ENCODE data around the gene FTO. TPM values are rescaled to one million over a fixed set of nuclear protein-coding genes. Genes with fewer than 3 reads are reported as not detected.

Gene FTO
- total RNA-seq, 1 donor from 2014 or later, result 154 TPM

DNA sequence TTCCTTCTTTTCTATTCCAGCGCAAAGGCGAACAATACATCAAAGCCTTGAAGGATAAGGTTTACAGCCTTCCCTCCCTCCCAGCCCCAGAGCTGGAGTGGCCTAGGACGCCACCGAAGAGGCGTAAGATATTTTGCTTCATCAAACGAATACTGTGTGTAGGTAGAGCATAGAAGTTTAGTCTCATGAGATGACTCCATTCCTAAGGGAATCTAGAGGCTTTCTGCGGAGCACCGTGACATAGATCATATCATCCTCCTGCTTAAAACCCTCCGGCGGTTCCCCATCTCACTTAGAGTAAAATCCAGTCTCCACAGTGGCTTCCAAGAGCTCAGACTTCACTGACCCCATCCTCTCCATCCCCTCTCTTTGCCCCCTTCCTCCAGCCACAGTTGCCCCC, 390.7 kb downstream of the FTO start:
- no peak for DNase-seq

DNA sequence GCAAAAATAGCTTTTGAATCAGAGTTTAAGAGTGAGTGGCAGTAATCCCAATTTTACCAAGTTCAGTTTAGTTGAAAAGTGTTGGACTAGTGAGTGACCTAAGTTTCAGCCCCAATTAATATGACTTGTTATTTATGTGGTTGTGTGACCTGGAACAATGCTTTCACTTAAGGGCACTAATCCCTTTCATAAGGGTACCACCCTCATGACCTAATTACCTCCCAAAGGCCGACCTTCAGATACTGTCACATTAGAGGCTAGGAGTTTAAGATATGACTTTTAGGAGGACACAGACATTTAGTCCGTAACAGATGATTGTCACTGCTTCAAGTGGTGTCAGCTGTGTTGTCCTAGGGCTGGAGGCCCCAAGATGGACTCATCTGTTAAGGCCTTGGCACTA, 392.7 kb downstream of the FTO start:
- DNase-seq, result no peak

DNA sequence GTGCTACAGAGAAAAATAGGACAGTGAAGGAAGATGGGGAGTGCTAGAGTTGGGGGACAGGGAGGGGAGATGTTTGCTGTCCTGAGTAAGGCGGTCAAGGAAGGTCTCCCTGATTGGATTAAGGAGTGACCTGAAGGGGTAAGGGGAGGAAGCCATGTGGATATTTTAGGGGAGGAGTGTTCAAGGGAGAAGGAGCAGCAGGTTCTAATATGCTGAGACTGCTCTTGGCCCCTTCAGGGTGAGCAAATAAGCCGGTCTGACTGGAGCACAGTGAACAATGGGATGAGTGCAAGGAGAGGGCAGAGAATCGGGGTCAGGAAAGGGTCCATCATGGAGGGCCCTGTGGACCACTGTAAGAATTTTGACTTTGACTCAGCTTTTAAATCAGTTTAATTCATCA, 393.8 kb downstream of the FTO start:
- no peak for DNase-seq

DNA sequence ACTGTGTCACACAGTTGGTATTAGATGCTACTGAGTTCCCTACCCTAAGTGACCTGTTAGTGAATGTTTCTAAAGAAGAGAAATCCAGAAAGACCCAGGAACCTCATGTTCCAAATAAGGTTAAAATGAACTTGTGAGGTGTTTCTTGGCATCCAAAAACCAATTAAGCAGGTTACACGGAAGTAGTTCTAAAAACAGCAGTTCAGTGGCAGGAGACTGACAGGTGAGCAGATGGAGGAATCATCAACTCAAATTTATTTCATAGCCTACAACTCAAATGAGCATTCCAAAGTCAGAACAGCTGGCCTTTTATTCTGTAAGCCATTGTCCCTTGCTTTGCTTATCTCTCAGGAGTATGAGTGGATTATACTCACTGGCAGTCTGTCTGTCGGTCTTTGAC, 394.3 kb downstream of the FTO start:
- no peak for DNase-seq

DNA sequence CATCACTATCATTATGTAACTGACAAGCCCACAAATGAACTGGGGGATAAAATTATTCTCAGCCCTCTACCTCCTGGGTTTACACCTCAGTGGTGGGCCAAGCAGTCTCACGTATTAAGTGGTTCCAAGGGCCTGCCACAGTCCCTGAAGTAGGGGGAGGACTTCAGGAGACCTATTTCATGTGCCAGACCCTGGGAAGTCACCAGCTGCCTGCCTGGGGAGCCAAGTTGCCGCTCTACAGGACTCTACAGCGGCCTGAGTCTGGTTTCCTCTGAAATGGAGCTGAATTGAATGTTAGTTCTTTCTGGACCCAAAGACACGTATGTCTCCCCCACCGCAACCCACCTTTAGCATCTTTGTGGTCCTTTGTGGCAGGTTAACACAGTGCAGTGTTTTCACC, 395.7 kb downstream of the FTO start:
- DNase-seq, result no peak

DNA sequence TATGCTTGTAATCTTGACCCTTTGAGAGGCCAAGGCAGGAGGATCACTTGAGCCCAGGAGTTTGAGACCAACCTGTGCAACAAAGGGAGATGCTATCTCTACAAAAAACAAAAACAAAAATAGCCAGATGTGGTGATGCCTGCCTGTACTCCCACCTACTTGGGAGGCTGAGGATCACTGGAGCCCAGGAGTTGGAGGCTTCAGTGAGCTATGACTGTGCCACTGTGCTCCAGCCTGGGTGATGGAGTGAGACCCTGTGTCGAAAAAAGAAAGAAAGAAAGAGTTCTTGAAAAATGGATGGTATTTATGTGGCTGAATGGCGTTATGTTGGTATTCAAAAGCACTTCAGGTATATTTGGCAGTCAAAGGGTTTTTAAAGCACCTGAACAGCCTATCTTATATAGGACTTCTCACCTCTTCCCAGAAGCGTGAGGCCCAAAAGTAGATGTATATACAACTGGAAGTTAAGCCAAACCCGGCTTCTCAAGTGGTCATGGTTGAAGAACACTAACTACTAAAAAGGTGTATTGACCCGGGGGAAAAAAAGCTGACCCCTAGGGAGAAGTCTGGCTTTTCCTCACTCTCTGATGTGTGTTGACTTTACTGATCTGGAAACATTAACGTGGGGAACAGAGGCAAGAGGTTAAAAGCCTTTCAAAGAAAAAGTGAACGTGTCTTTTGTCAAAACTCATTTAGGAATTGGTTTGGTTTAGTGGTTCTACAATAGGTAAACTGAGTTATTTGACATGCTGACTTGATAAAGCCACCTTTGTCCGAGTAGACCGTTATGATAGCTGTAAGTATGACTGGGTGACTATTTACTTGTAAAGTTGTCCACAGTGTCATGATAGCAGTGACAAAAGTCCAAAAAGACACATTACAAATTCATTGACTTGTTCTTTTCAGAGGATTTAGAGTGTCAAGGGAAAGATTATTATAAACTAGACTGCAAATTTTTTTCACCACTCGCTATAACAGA, 399.2 kb downstream of the FTO start:
- DNase-seq, result no peak

DNA sequence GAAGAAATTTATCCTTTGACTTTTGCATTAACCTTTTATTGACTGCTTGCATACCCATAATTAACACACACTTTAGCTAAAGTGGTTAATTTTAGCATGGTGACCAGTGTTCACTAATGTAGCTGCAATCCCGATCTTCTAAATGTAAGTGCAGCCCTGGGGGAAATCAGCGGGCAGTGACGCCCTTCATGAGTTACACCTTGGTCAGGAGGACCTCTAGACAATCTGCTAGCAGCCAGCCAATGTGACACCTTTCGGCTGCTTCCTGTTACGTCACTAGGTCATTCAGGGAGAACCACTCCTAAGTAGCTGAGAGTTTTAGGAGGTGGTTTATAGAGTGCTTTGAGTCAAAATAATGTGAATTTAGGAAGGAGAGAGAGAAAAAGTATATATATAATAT, 402.1 kb downstream of the FTO start:
- DNase-seq, result no peak

DNA sequence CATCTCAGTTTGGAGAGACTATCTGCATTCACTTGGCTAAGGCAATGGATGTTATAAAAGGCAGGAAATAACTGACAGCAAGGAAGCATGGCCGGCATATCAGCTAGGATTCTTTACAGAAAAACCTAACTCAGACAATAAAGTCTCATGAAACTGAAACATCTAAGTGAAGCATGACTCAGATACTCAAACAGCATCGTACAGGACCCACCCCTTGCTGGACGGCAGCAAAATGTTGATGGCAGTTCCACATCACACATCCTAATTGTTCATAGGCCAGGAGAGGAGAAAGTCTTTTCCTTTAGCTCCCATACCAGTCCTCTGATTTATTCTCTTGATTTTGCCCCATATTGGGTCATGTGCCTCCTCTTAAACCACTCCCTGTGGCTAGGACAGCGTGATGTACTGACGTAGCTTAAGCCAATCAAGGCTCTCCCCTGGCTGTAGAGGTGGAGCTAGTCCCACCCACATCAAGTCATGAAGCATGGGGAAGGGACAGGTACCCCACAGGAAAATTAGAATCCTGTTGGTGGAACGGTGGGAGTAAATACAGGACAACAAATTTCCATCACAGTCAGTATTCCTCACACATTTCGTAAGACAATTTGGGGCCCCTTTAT, 403.7 kb downstream of the FTO start:
- DNase-seq, result no peak

DNA sequence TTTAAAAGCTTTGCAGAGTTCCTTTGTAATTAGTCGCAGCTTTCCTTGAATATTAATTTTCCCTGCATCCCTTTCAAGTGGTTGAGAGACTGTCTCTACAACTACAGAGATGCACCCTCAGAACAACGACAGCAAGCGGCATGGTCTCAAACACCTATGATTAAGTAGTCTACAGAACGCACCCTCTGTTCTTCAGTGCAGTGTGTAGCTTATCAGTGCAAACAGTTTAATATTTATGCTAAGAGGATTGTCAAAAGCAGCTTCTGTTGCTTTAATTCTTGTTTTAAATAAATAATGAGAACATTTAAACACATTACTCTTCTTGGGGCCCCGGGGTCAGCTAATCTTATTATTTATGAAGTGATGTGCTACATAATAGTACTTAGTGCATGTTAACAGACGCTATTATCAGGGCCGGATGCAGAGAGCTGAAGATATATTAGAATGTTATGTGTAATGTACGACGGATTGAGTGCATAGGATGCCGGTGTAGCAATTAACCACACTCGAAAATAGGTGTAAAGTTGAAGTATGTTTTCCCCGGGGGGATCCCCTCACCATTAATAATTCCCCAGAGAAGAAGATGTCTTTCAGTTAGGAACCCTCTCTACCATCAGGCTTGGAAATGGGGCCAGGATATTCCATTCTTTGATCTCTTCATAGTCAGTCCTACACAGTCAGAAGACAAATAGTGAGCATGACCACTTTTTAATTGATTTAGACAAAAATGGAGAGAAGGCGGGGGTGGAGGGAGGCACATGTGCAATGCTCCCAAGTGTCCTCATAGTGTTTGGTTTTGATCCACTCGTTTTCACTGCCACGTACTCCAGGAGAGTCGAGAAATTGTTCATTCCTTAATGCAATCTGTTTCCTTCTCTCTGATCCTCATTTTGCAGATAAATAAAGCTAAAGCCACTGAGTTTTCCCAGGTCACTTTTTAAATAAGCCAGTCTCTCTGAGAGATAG, 406.3 kb downstream of the FTO start:
- DNase-seq, result no peak

DNA sequence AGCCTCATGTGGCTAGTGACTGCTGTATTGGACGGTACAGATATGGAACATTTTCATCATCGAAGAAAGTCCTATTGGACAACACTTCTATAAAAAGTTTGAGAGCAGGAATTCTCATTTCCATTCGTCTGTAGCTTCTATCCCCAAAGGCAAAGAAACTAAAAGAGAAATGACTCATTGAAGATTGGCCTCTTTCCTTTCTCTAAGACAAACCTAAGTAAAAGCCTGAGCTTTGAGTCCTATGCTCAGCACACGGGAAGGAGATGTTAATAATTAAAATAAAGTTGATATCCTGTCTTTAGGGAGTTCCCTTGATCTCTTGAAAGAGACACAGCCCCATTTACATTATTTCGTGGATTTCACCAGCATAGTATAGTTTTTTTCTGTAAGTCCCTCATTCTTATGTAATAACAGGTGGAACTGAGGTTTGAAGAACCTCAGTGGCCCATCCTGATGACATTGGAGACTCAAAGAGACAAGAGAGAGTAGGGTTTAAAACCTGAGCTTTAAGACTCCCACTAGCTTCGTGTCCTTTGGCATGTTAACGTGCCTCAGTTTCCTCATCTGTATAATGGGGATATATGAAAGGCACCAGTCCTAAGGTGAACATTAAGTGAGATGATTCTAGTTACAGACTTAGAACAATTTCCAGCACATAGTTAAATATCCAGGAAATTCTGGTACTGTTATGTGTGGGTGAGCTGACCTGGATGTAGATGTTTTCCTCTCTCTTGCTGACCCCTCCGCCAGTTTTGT, 408.7 kb downstream of the FTO start:
- no peak for DNase-seq

DNA sequence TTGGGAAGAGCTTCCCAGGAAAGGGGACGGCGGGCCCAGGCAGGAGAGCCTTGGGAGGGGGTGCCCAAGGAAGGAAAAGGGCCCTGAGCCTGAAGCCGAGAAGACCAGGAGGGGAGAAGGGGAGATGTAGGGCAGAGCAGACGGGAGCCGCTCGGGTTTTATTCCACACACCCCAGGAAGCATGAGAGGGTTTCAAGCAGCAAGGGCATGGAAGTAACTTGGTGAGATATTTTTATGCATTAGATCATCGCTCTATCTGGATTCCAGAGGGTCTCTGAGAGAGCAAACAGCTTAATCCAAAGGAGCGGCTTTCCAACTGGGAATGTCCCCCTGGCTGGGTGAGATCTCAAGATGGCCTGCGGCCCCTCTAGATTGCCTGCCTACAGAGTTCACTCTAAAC, 411.6 kb downstream of the FTO start:
- no peak for DNase-seq

DNA sequence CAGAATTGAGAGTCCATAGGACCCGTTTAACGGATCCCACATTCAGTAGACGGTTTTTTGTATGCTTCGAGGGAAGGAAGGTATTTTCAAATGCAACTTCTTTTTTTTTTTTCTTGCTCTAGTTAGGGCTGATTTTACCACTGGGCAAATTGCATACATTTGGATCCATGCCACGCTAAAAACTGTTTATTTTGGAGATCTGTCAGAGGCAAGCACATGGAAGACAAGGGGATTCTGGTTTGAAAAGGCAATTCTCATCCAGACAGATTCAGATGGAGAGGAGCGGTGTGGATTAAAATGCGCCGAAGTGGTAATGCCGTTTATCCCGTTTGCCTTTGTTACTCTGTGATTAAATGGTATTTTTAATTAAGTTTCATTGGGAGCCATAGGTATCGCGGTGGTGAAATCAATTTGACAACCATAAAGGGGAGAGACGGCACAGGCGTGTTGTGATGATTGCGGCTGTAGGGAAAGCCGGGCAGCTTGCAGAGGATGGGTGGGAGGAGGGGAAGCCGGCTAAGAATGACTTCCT, 412.2 kb downstream of the FTO start:
- DNase-seq, result no peak

DNA sequence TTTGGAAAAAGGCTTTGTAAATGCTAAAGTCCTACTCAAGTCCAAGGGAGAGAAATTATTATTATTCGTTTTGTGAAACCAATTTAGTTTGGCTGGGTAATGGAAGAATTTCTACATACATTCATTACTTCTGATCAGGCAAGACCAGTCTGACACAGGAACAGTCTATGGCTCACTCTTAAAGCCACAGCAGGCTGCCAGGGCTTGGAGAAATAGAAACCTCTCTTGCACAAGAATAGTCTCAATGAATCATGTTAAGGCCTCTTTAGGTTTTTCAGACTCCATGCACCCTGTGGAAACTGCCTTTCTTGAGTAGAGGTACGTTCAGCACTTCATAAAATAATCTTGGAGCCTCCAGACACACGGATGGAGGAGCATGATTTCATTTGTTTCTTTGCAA, 414.9 kb downstream of the FTO start:
- no peak for DNase-seq

DNA sequence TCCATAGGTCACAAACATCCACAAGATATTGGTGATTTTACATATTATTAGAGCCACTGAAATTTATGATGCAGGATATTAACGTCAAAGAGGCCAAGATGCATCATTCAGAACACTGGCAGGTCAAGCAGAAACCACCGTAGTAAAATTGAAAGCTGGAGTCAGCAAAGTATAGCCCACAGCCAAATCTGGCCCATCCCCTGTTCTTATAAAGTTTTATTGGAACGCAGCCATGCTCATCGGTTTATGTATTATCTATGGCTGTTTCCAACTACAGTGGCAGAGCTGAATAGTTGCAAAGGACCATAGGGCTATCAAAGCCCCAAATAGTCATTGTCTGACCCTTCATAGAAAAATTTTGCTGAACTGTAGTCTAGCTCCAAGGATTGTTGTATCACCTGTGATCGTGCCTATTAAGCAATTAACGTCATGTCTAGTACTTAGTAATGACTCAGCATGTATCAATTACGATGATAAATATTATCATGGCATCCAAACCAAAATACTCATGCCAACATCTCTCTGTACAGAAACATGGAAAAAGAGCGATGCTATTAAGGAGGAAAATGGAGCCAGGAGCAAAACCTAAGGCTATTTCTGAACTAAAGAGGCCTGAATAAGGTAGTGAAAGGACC, 417.0 kb downstream of the FTO start:
- DNase-seq, result no peak

DNA sequence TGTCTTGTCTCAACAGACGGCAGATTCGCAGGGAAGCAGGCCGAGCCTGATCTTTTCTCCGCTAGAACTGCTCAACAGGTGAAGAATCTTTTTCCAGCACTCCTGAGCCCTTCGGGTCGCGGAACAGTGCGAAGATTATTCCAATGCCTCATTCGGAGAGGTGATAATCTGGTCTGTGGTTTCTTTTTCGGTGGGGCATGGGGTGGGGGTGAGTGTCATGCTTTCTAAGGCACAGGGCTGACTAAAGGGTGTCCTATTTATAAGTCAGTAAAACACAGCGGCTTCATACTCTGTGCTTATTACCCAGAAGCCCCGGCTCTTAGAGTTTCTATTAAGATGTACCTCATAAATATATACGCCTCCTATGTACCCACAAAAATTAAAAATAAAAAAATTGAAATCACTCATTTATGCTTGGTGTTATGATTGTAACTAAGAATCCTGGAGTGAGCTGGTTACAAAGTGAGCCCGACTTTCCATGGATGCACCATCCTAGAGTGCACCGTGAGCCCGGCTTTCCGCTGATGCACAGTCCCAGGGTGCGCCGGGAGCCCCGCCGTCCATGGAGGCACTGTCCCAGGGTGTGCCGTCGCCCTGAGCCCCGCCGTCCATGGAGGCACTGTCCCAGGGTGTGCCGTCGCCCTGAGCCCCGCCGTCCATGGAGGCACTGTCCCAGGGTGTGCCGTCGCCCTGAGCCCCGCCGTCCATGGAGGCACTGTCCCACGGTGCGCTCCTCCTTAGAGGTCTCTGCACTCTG, 417.8 kb downstream of the FTO start:
- DNase-seq, result no peak

DNA sequence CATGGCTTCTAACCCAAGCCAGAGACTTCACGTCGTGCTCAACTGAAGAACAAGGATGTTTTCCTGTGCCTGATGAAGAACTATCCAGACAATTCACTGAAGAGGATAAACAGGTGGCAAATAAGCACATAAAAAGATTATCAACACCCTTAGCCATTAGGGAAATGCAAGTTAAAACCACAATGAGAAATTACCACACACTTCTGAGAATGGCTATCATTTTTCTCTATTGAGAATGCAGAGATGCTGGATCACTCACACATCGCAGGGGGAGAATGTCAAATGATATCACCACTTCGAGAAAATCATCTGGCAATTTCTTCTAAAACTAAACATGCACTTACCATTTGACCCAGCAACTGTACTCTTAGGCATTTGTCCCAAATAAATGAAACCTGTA, 419.8 kb downstream of the FTO start:
- DNase-seq, result no peak

DNA sequence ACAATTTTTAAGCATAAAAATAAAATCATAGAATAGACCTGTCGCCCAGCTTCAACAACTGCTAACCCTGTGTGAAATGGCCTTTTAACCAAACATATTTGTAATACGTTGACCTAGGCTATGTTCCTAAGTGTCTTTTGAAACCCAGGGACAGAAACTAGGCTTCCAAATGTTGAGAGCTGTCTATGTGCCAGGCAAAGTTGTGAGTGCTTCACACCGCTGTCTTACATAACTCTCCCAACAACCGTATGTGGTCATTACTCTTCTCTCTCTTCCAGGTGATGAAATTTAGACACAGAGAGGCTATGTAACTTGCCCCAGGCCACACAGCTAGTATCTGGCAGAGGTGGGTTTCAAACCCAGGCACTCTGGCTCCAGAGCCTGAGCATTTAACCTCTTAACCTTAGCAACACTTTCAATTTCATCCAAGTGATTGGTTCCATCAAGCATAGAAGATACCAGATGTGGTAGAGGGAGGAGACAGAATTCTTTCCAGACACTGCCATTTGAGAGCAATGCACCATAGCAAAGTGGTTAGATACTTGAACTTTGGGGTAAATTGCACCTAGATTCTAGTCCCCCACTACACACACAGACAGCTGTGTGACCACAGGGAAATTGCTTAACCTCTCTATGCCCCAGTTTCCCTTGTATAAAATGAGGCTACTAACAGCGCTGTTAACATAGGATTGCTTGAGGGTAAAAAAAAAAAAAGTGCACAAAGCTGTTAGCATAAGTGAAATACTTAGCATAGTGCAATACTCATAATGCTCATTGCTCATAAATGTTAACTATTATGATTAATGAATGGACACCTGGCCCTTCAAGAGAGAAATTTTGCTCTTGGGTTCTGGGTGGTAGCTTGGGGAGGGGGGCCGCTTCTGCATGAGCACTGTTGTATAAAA, 422.0 kb downstream of the FTO start:
- DNase-seq, result no peak

DNA sequence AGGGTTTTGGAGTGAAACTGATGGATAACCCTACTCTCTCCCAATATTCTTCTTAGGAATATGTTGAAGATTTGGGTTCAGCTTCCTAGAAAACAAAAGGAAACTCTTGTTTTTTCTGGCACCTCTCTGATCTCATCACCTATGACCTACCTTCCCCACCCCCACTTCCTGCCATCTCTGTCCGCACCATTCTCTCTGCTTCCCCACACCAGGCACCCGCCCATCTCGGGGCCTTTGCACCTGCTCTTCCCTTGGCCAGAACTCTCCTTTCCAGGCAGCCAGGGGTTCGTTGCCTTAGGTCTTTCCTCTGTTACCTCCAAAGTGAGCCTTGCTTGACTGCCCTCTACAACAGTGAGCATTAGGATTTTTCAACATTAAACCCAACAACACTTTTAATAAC, 423.0 kb downstream of the FTO start:
- no peak for DNase-seq

DNA sequence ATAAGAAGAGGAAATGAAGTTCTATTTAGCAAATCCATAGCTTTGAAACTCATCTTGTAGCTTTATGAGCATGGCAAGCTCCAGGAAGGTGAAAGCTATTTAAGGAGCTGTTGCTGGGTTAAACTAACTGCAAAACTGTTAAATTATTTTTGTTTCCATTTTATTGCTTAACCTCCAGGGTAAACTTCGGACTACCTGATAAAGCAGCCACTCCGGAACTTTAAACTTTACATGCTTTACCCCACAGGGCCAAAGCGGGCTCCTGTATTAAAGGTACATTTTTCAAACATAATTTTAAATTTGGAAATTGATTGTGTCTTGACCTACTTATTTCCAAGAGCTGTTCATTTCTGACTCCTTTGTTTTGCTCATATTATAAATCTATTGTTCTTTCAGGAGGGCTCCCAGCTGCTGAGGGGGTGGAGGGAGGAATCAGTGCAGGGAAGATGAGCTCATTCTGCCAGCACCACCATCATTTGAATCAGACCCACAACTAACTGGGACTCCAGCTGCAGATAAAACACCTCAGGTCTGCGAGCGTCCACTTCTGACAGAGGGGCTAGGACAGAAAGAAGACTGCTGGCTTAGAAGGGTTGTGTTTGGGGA, 424.8 kb downstream of the FTO start:
- DNase-seq, result no peak

Data from occipital lobe (tissue), 2 donors.